ENCODE measurements around the gene SNAPC2.

Gene SNAPC2

GRCh38 chr19:7971553-7972520, 51.7 kb downstream of the SNAPC2 start:
- DNase-seq, result no peak
